ENCODE results near the gene ITIH4.

Gene ITIH4

GRCh38 chr3:52801839-52802238, 28.6 kb downstream of the ITIH4 start:
- TF ChIP-seq CTCF (IDR thresholded peaks at IDR 0.05; ENCODE audit: low read depth, low read length) = no peak

GRCh38 chr3:52800079-52800478, 30.4 kb downstream of the ITIH4 start:
- no peak overlapping the region for H3K4me3 ChIP-seq (ENCODE audit: low read depth, low read length)
- no peak for TF ChIP-seq CTCF (IDR thresholded peaks at IDR 0.05; ENCODE audit: low read depth, low read length)

More at GRCh38 chr3:52801839-52802238, 28.6 kb downstream of the ITIH4 start:
- H3K4me3 ChIP-seq (ENCODE audit: low read depth, low read length) = no peak overlapping the region

GRCh38 chr3:52798978-52799476, 31.4 kb downstream of the ITIH4 start:
- peak; percentile 41 for TF ChIP-seq CTCF (IDR thresholded peaks at IDR 0.05; ENCODE audit: low read depth, low read length)

GRCh38 chr3:52798376-52798977, 32.0 kb downstream of the ITIH4 start:
- no peak for TF ChIP-seq CTCF (IDR thresholded peaks at IDR 0.05; ENCODE audit: low read depth, low read length)
- no peak overlapping the region for H3K4me3 ChIP-seq (ENCODE audit: low read depth, low read length)

More at GRCh38 chr3:52798978-52799476, 31.4 kb downstream of the ITIH4 start:
- no peak overlapping the region for H3K4me3 ChIP-seq (ENCODE audit: low read depth, low read length)

- H3K4me3 ChIP-seq (ENCODE audit: low read depth, low read length) = no peak overlapping the region
- no peak for TF ChIP-seq CTCF (IDR thresholded peaks at IDR 0.05; ENCODE audit: low read depth, low read length)
Observed at GRCh38 chr3:52796411-52796810, 34.1 kb downstream of the ITIH4 start.

- TF ChIP-seq CTCF (IDR thresholded peaks at IDR 0.05; ENCODE audit: low read depth, low read length) = no peak
- H3K4me3 ChIP-seq (ENCODE audit: low read depth, low read length) = no peak overlapping the region
Observed at GRCh38 chr3:52795298-52795900, 35.1 kb downstream of the ITIH4 start.

- TF ChIP-seq CTCF (IDR thresholded peaks at IDR 0.05; ENCODE audit: low read depth, low read length) = no peak
Observed at GRCh38 chr3:52794612-52795099, 35.8 kb downstream of the ITIH4 start, which contains the start of gene ITIH3. Gene ITIH3, plus strand, starts transcription at chr3:52794796. Its CDS starts 8 bp downstream, at chr3:52794804.

More at GRCh38 chr3:52794612-52795099, 35.8 kb downstream of the ITIH4 start, which contains the start of gene ITIH3:
- H3K4me3 ChIP-seq (ENCODE audit: low read depth, low read length) = no peak within 1 kb of the TSS
